PFSK-1 (cell line): ENCODE measurements around the gene CYSRT1.

Source experiments
- FOXP2 ChIP-seq: optimal IDR thresholded peaks from 2 replicates; pipeline ENCODE3; 2011; ENCODE audit warnings: borderline replicate concordance, control low read depth, inconsistent platforms; ENCODE audit not compliant: insufficient read depth; ENCODE audit errors: extremely low read length, extremely low read depth
- POLR2AphosphoS5 ChIP-seq: IDR thresholded peaks from 2 replicates; pipeline ENCODE4 v1.6.1; 2012; ENCODE audit warnings: low read depth, mild to moderate bottlenecking, control low read depth, low read length, moderate library complexity
- SIN3A ChIP-seq: IDR thresholded peaks from 2 replicates; pipeline ENCODE4 v1.6.1; 2012; ENCODE audit warnings: mild to moderate bottlenecking, low read length, moderate library complexity, borderline replicate concordance; ENCODE audit not compliant: insufficient read depth
- TAF1 ChIP-seq: IDR thresholded peaks from 2 replicates; pipeline ENCODE4 v1.6.1; 2012; ENCODE audit warnings: low read length, control low read depth, borderline replicate concordance; ENCODE audit not compliant: insufficient read depth
- TF ChIP-seq, protein P1 (sequence below), 2 experiments: IDR thresholded peaks; 2 replicates each; pipeline versions ENCODE4 v1.6.1 to v1.8.0; 2011 to 2012; ENCODE audit warnings: low read depth in 2 of 2, low read length in 2 of 2, control low read depth in 1 of 2, inconsistent platforms in 1 of 2, mild to moderate bottlenecking in 1 of 2, moderate library complexity in 1 of 2; ENCODE audit not compliant: insufficient read depth in 1 of 2

Gene CYSRT1

GRCh38 chr9:137178939-137179630 is 45.9 kb upstream of the CYSRT1 start:
- TF ChIP-seq SIN3A (no peak), FOXP2 (no peak), TAF1 (no peak), POLR2AphosphoS5 (no peak)
- TF ChIP-seq, protein P1, sequence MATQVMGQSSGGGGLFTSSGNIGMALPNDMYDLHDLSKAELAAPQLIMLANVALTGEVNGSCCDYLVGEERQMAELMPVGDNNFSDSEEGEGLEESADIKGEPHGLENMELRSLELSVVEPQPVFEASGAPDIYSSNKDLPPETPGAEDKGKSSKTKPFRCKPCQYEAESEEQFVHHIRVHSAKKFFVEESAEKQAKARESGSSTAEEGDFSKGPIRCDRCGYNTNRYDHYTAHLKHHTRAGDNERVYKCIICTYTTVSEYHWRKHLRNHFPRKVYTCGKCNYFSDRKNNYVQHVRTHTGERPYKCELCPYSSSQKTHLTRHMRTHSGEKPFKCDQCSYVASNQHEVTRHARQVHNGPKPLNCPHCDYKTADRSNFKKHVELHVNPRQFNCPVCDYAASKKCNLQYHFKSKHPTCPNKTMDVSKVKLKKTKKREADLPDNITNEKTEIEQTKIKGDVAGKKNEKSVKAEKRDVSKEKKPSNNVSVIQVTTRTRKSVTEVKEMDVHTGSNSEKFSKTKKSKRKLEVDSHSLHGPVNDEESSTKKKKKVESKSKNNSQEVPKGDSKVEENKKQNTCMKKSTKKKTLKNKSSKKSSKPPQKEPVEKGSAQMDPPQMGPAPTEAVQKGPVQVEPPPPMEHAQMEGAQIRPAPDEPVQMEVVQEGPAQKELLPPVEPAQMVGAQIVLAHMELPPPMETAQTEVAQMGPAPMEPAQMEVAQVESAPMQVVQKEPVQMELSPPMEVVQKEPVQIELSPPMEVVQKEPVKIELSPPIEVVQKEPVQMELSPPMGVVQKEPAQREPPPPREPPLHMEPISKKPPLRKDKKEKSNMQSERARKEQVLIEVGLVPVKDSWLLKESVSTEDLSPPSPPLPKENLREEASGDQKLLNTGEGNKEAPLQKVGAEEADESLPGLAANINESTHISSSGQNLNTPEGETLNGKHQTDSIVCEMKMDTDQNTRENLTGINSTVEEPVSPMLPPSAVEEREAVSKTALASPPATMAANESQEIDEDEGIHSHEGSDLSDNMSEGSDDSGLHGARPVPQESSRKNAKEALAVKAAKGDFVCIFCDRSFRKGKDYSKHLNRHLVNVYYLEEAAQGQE (IDR thresholded peaks at IDR 0.05; ENCODE audit: insufficient read depth in 1 of 2, low read depth in 2 of 2, low read length in 2 of 2) = no peak

DNA sequence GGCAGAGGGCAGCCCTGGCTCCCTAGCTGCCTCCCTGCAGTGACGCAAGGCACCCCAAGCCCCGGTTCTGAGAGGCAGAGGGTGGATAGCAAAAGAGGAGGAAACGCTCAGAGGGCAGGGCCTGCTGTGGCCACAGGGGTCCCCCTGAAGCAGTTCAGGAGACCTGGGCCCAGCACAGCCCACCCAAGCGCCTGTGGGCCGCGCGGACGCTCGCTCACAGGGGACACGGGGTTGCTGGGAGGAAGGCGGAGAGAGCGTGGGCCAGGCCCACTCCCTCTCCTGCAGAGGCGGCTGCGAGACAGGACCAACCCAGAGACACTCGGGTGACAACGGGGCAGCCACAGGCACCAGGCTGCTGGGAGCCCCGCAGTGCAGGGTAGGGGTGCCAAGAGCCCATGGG is 45.2 kb upstream of the CYSRT1 start:
- TF ChIP-seq SIN3A (no peak), POLR2AphosphoS5 (no peak), FOXP2 (no peak), TAF1 (no peak)
- TF ChIP-seq, protein P1 (IDR thresholded peaks at IDR 0.05; ENCODE audit: insufficient read depth in 1 of 2, low read depth in 2 of 2, low read length in 2 of 2) = no peak

DNA sequence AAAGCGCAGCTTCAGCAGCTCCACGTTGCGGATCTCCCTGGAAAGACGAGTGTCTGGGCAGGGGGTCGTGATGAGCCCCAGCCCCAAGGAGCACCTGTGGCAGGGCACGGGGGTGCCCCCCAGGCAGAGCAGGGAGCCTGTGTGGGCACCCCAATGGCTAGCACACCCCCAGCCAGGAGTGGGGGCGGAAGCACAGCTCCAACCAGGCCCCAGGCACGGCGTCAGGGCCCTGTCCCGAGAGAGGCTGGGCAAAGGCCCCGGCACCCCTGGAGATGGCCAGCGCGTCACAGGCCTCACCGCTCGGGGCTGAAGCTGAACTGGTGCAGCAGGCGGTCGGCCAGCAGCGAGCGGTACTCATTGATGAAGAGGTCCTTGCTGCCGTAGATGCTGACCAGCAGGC is 44.5 kb upstream of the CYSRT1 start:
- TF ChIP-seq, protein P1 (IDR thresholded peaks at IDR 0.05; ENCODE audit: insufficient read depth in 1 of 2, low read depth in 2 of 2, low read length in 2 of 2) = no peak
- TF ChIP-seq POLR2AphosphoS5 = no peak
- no peak for TF ChIP-seq FOXP2
- TF ChIP-seq TAF1 = no peak
- TF ChIP-seq SIN3A = no peak

DNA sequence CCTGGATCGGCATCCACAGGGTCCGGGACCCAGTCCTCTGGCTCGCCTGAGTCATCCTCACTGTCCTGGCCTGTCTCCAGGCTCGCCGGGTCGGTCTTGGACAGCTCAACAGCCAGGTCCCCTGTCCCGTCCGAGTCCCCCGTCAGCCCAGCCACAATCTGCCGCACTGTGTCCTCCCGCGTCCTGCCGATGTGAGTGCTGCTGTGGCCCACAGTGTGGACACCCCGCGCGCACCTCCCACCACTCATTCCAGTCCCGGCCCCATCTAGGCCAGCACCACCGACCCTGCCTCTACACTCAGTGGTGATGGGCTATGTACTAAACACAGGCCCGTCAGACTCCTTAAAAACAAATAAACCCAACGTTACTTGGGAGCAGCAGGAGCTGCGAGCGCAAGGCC is 43.3 kb upstream of the CYSRT1 start:
- TF ChIP-seq TAF1 = no peak
- TF ChIP-seq POLR2AphosphoS5 = no peak
- no peak for TF ChIP-seq FOXP2
- TF ChIP-seq, protein P1 (IDR thresholded peaks at IDR 0.05; ENCODE audit: insufficient read depth in 1 of 2, low read depth in 2 of 2, low read length in 2 of 2) = no peak
- TF ChIP-seq SIN3A = no peak

DNA sequence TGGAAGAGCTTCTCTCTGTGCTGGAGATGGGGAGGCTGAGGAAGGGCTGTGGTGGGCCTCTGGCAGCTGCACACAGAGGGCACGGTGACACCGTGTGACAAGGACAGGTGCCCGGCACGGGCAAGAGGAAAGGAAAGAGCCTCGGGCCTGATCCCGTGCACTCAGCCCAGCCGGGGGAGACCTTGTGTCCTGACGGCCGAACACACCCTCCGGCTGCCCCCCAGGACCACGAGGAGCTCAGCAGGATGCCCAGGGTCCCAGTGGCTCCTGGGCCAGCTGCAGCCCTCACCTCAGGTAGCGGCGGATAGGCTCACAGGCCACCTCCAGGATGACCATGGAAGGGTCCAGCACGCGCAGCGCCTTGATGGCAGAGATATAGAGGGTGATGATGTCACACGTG is 42.1 kb upstream of the CYSRT1 start:
- TF ChIP-seq FOXP2 = no peak
- no peak for TF ChIP-seq SIN3A
